GM20000 (cell line): ENCODE measurements around the gene TTC7B.

Experiments used
- DNase-seq: peaks from one replicate; pipeline ENCODE4 v3.0.0; 2012; ENCODE audit warnings: low spot score
- TF ChIP-seq, protein P1 (sequence below): IDR thresholded peaks from 2 replicates; pipeline ENCODE4 v1.5.1; 2012; ENCODE audit warnings: mild to moderate bottlenecking, control low read depth; ENCODE audit errors: extremely low read depth, missing control alignments

The TTC7B gene

DNA sequence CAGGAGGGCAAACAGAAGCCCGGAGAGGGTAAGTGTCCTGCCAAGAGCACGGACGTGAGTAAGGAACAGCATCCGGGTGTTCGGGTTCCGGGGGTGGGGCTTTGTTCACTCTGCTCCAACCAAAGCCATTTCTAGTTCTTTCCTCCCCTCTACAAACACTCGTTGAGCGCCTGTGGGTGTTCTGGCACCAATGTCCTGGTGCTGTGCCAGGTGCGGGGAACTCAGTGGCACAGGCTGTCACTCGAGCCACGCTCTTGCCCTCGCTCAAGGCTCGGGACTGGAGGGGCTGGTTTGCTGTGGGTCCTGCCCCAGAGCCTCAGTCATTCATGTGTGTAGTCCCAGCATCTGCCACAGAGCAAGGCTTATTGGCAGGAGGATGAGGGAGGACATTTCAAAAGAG, 261.9 kb downstream of the TTC7B start:
- DNase-seq, result no peak
- TF ChIP-seq, protein P1, sequence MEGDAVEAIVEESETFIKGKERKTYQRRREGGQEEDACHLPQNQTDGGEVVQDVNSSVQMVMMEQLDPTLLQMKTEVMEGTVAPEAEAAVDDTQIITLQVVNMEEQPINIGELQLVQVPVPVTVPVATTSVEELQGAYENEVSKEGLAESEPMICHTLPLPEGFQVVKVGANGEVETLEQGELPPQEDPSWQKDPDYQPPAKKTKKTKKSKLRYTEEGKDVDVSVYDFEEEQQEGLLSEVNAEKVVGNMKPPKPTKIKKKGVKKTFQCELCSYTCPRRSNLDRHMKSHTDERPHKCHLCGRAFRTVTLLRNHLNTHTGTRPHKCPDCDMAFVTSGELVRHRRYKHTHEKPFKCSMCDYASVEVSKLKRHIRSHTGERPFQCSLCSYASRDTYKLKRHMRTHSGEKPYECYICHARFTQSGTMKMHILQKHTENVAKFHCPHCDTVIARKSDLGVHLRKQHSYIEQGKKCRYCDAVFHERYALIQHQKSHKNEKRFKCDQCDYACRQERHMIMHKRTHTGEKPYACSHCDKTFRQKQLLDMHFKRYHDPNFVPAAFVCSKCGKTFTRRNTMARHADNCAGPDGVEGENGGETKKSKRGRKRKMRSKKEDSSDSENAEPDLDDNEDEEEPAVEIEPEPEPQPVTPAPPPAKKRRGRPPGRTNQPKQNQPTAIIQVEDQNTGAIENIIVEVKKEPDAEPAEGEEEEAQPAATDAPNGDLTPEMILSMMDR, result no peak

DNA sequence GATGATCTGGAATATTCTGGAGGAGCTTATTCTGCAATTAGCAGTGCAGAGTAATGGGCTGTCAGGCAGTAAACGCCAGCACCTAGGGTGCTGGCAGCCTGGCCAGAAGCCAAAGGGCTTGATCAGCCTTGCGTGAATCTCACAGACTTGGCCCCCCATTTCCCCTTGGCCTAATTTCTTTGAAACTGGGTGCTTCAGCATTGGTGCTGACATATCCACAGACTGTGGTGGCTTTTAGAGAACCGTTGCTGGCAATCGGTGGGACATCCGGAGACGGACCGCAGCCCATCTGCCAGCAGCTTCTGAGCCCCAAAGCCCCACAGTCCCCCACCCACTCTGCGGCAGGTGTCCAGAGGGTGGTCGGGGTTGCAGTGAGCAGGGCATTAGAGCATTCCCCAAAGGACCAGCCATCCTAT, 262.3 kb downstream of the TTC7B start:
- DNase-seq, result no peak
- TF ChIP-seq, protein P1, result no peak

- TF ChIP-seq, protein P1, result no peak
- DNase-seq, result no peak
Observed at GRCh38 chr14:90553298-90553920, 262.8 kb downstream of the TTC7B start.

DNA sequence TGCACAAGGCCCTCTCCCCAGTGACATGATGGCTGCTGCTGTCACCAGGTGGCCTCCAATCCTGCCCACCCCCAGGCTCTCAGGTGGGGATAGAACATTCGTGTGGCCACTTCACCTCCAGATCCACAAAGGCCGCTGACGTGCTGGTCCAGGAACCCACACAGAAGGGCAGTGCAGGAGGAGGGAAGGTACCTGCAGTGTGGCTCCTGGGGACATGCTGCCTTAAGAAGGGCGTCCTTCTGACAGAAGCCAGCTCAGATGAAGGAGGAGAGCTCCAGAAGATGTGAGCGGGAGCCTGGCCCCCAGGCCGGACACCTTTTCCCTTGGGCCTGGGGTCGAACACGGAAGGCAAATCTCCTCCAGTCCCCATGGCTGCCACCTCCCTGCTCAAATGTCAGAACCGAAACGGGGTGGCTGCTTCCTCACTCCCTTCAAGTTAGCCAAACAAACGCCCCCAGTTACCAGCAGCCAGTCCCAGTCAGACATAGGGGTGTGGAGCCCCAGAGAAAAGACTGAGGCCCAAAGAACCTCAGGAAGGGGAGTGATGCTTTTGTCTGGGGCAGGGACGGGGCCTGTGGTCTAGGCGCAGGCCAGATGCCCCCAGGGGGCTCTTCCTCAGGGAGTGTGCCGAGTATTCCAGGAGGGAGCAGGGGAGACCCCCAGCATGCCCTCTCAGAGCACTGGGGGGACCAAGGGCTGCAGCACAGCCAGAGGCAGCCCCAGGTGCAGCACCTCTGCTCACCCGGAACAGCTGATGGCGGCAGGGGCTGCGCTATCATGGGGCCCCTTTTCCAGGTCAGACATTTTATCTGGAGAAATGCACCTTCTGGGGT, 263.5 kb downstream of the TTC7B start:
- TF ChIP-seq, protein P1, result no peak
- no peak for DNase-seq

- DNase-seq, result no peak
- TF ChIP-seq, protein P1, result no peak
Observed at GRCh38 chr14:90551733-90552464, 264.3 kb downstream of the TTC7B start.

DNA sequence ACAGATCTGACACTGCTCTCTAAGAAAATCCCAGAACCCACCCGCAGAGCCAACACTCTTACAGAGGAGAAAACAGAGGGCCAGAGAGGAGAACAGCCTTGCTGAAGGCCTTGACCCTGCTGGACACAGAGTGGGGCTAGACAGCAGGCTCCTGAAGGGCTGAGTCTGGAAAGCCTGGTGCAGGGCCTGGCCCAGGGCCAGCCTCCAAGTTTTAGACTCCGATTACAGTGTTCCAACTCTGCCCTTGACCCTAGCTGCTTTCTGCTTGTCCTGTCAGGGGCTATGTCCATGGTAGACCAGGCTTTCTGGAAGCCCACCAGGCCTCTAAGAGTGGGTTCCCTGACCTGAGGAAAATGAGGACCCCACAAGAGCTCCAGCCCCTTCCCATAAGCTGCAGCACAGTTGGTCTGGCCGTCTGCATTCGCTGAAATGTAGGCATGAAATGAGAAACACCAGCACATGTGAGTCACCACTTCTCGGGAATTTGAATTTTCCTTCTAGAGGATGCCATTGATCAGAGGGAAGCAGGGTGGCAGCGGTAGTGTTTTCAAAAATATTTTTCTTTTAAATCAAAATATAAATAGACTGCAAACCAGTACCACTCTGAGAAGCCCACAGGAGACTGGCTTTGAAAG, 265.0 kb downstream of the TTC7B start:
- TF ChIP-seq, protein P1, result no peak
- no peak for DNase-seq
